NCI-H2196 (cell line): ENCODE measurements around the gene MYOZ2.

Experiments used
- DNase-seq: peaks from one replicate; lab custom pipeline; 2025; ENCODE audit not compliant: unreplicated experiment; lab: John Stamatoyannopoulos, UW

Gene MYOZ2

GRCh38 chr4:119135721-119136121 is at the start of gene MYOZ2:
TSS of gene MYOZ2 (plus strand) at chr4:119135832. CDS start at chr4:119136526, 694 bp downstream.
- no peak for DNase-seq

- DNase-seq, result no peak
Observed at GRCh38 chr4:119087121-119087520, 48.5 kb upstream of the MYOZ2 start.

DNA sequence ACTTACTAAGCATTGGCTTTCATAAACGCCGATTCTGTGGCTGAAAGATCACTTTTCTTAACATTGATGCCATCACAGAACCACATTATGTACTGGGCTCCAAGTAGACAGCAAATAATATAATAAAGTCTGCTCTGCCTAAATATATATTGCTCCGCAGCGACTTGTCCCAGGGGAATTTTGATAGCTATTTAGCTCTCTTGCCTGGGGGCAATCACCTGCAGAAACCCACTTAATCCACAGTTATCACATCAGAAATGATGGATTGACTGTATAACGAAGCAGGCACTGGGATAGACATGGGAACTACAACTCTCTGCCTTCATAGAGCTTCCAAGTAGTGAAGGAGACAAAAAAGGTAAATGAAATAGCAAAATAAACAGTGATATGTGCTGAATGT is 48.0 kb upstream of the MYOZ2 start:
- DNase-seq, result no peak

DNA sequence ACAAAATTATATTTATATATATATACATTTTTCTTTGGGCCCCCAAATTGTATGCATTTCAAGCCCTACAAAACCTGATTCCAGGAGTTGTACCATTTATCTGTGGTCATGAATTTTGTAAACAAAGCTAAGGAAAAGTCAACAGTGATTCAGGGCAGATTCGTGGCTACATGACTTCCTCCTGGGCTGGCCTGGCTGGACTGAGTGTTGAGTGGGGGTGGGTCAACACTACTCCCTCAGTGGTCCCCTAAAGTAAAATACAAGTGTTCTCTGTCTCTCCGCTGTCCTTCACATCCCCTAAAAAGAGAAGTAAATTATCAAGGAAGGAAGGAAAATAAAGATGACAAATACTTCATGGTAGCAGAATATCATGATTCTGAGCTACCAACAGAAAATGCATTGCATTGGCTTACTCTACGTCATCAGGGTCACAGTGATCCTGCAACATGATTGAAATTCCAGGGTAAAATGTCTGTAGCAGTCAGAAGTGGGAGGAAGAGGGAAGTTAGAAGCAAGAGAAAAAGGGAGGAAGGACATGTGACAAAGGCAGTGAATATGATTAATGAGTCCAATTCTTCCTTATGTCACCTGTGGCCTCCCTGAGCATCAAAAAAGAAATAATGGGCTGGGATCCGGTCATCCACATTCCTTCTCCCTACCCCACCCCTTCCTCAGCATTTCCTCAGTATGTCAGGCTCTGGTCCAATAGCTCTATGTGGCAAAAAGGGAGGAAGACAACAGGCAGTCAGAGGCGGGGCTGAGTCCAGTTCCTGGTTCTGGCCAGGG is 42.4 kb upstream of the MYOZ2 start:
- DNase-seq, result no peak

DNA sequence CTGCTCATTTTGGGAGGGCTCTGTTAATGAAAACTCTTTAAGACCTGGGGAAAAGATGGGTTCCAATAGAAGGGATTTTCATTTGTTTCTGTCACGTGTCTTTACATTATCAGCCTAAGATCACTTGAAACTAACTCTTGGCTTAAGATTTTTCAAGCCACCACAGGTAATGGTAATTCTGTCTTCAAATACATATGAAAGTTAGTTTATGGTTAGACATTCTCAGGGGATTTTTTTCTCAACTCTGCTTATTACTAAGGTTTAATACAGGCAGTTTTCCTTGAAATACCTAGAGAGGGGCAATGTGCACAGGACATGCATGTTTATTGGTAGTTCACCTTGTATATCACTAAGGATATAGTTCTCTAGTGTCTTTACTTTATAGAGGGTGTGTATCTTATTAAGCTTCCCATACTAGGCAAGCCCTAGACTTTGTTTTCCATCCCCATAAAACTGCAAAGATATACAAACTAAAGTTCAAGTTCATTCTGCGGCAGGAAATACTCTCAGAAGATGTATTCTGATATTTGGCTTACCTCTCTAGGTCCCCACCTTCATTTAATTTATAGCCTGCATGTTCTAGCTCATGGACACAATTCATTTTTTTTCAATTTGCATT is 38.2 kb upstream of the MYOZ2 start:
- DNase-seq, result no peak

GRCh38 chr4:119098306-119098705 is 37.3 kb upstream of the MYOZ2 start:
- no peak for DNase-seq

DNA sequence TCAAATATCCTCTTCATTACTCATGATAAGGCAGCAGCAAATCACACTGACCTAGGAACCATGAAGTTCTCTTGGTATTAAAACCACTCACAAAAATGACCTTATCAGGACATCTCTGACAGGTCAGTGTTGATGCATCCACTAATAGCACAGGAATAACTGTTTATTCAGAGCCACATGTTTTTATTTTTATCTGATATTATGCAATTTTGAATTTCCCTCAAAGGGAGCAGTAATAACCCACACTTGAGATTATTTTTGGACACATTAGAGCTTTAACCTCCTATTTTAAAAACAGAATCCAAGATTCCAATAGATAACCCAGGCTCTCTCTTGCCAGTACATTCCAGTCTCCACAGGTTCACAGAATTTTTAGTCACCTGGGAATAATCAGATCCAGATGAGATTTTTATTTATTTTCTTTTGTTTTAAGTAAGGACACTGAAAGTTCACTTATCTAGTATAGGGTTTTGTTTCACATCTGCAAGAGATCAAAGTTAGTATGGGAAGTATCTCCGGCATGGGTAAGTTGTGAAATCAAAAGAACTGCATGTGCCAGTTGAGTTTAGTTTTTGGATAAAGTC is 36.3 kb upstream of the MYOZ2 start:
- no peak for DNase-seq

- no peak for DNase-seq
Observed at GRCh38 chr4:119100655-119101054, 35.0 kb upstream of the MYOZ2 start.

DNA sequence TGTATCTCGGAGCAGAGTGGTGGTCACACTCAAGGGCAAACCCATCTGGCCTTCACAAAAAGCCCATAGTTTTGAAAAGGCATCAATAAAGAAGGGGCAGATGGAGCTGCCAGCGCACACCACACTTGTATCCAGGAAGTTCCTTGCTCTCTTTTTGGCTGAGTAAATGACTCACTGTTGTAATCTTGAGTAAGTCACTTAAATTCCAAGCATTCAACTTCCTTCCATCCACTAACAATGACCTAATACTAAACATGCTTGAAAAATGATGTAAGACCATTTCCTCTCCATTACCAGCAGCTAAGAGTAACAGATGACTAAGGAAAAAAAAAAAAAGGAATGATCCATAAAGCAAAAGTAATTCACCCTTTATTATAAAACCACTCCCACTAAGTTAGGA is 32.4 kb upstream of the MYOZ2 start:
- DNase-seq, result no peak

- no peak for DNase-seq
Observed at GRCh38 chr4:119104644-119105273, 30.9 kb upstream of the MYOZ2 start.

DNA sequence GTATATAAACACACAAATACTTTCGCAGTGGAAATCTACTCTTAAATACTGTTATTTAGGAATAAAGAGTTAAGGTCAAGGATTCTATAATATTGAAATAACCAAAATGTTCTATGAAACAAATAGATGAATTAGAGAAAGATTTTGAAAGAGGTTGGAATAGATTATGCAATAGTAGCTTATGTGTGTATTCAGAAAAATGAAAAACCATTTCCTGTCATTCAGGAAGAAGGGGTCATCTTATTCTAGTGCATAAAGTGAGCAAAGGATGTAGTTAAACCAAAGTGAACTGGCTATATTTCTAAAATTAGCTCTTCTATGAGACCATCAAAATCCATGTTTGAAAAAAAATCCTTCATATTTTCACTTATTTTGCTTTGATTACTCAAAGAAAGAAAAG is 30.0 kb upstream of the MYOZ2 start:
- no peak for DNase-seq

GRCh38 chr4:119106036-119107000 is 29.3 kb upstream of the MYOZ2 start:
- no peak for DNase-seq

GRCh38 chr4:119110121-119110520 is 25.5 kb upstream of the MYOZ2 start:
- no peak for DNase-seq

DNA sequence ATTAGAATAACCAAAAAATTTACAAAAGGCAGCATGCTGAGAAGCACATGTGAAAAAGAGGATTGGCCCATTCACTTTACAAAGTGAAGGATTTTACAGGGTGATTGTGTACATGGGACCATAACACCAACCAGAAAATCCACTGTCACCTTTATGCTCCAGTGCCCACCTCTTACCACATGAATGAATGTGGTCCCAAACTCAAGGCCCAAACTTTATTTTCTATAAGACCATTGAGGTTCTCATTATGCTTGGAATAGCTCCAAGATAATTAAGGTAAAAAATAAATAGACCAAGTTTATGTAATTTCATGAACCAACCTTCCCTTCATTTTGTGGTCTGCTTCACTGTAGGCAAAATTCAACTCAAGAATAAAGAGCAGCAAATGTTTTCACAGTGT is 24.3 kb upstream of the MYOZ2 start:
- no peak for DNase-seq

DNA sequence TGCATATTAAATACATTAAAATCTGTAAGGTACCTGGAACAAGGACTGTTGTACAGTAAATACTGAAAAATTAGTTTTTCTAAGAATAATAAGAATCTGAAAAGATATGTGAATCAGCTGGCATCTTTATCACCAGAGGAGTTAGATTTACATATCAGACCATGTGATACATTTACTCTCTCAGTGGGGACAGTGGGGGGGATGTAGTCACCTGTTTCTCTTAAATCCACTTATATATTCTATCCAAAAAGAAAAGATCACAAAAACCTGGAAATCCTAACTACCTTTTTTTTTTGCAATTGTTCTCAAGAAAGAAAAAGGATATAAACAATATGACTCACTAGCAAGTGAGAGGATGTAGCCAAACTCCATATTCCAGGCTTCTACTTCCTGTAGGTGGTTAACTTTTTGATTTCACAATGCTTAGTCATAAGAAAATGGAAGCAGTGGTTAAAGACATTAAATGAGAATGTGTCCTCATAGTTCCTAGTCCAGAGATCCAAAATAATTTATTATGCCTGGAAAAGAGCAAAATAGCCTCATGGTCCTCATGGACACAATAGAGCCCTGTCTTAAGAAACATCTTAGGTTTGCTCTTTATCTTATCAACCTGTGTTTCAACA is 22.5 kb upstream of the MYOZ2 start:
- no peak for DNase-seq

DNA sequence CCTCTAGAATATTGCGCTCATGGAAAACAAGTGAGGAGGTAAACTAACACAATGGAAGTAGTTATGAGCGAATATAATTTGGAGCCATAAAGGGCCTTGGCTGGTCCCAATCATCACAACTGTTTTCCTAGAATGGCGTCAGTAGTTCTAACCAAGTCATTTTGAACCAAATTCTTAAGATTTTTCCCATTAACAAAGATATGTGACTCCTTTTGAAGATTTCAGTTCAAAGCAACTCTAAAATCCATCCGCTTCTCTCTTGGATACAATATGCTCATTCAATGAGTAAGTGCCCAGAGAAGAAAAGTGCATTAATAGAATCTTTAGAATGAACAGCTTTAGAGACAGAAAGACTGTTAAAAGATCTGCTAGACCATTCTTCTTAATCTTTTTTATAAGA is 19.6 kb upstream of the MYOZ2 start:
- DNase-seq, result no peak

- DNase-seq, result no peak
Observed at GRCh38 chr4:119116925-119117900, 18.4 kb upstream of the MYOZ2 start.

DNA sequence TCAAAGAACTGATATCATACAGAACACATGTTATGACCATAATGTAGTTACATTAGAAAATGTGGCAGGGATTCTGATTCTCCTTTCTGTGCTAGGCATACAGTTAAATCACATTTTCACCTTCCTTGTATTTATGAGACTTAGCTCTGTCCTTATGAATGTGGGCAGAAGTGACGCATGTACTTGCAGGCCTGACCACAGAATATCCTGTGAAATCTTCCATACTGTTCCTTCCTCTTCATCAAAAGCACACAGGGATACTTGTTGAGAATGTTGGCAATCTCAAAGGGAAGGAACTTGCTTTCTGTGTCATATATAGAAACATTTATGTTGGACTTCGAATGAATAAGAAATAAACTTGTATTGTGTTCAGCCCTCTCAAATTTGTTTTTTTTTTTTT is 17.2 kb upstream of the MYOZ2 start:
- DNase-seq, result no peak

GRCh38 chr4:119124352-119124751 is 11.3 kb upstream of the MYOZ2 start:
- no peak for DNase-seq
